Raji (cell line): ENCODE results near the gene ALPK3.

Experiments
- POLR2A ChIP-seq: IDR thresholded peaks from 2 replicates; pipeline ENCODE4 v1.6.1; 2011; ENCODE audit warnings: low read depth, low read length, control low read depth; ENCODE audit not compliant: insufficient read depth

ALPK3 gene

DNA sequence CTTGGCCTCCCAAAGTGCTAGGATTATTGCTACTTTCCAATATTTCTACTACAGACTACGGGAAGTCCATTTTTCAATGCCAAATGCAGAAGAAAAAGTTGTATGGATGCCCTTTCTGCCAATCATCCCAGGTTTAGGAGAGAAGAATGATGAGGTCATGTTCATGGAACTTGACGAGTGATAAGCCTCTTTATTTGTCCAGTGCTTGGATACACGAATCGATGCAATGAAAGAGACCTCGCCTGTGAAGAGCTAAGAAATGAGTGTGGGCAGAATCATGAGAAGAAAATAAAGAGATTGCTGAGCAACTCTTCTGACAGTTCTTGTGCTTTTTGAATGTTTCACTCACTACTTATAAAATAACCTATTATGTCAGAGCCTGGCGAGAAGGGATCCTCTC, 66.3 kb downstream of the ALPK3 start:
- no peak for TF ChIP-seq POLR2A

GRCh38 chr15:84883916-84884781, 67.0 kb downstream of the ALPK3 start, which contains the start of gene SLC28A1:
TSS of gene SLC28A1 (plus strand) at chr15:84884662. CDS start at chr15:84887761, 3,099 bp downstream.
- no peak for TF ChIP-seq POLR2A

DNA sequence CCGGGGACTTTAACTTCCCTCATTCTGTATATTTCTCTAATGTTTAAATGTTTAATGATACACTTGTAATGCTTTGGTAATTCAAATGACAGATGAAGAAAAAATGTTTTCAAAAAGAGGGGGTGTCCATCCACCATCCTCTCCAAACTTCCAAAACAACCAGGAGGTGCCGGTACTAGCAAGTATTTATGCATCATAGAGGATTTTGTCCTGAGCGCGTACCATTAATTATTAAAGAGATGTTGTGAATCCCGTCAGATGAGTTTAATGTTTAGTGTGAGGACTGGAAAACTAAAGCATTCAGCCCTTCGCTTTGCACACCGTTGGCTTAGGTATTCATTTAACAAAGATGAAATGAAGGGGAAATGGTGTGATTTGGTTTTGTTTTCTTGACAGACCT, 68.6 kb downstream of the ALPK3 start:
- TF ChIP-seq POLR2A, result no peak

- no peak for TF ChIP-seq POLR2A
These were observed 69.2 kb downstream of the ALPK3 start for GRCh38 chr15:84886211-84886983.

- TF ChIP-seq POLR2A, result no peak
These were observed 69.8 kb downstream of the ALPK3 start for GRCh38 chr15:84886984-84887299.

DNA sequence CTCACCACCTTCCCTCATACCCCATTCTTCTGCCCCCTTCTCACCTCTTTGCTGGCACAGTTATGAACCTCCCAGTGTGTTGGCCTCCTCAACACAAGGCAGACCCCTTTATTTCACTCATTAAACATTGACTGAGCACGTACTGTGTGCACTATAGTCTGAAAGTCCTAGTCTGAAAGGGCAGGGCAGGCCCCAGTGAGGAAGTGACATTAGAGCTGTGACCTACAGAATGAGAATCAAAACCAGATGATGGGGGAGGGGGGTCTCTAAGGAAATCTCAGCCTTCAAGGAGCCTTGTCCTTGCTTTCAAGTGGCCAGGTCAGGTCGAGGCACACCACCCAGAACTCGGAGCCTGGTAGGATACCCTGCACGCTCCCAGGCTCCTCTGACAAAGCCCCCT, 70.8 kb downstream of the ALPK3 start:
- no peak for TF ChIP-seq POLR2A

DNA sequence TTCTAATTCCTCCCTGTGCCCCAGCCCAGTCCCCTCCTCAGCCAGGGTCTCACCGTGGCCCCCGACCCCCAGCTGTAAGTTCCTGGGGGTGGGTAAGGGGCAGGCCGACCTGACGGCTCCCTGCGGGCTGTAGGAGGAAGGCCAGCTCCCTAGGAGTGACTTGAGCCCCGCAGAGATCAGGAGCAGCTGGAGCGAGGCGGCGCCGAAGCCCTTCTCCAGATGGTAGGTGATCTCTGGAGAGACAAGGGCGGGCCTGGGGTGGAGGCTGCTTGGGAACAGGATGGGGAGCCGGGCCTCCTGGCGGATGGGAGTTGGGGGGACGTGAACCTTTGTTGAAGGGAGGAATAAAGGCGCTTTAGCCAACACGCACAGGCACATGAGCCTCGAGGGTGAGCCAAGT, 71.5 kb downstream of the ALPK3 start:
- TF ChIP-seq POLR2A, result no peak

GRCh38 chr15:84889313-84889990, 72.3 kb downstream of the ALPK3 start:
- TF ChIP-seq POLR2A, result no peak

- TF ChIP-seq POLR2A, result no peak
These were observed 73.0 kb downstream of the ALPK3 start for GRCh38 chr15:84889991-84890669.

DNA sequence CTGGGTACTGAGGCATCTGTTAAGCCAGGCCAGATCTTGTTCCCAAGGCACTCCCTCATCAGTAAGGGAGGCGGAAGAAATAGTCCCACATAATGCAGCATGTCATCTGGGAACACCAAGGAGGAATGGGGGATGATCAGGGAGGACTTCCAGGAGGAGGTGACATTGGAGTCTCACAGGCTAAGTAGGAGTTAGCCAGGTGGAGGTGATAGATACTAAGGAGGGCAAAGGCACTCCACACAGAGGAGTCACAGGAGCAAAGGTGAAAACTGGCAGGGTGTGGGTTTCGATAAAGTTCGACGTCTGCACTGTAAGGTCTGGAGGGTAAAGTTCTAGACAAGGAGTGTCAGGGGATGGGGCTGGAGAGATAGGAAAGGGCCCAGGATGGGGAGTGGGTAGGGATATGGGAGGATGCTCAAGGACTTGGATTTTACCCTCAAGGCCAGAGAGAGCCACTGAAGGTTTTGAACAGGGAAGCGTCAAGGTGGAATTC, 73.6 kb downstream of the ALPK3 start:
- TF ChIP-seq POLR2A, result no peak

- no peak for TF ChIP-seq POLR2A
These were observed 74.2 kb downstream of the ALPK3 start for GRCh38 chr15:84891339-84891738.

DNA sequence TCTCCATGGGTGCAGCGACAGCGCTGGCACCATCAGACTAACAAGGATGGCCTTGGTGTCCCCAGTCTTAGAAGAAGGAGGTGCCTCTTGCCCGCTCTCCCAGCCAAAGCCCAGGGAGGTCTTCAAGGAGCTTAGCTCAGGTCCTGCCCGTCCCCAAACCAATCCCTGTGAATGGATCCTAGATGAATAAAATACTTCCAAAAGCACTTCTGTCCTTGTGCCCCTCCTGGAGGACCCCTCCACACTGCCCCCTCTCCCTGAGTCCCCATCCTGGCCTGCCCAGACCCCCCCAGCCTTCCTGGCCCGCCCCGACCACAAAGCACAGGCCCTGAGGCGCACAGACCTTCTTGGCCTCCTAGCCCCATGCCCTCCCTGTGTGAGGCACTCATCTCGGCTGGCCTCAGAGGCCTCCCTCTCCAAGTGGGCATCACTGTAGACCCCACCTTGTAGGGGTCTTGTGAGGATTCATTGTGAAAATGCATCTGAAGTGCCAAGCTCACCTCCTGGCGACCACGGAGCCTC, 75.7 kb downstream of the ALPK3 start:
- TF ChIP-seq POLR2A, result no peak

GRCh38 chr15:84893607-84894006, 76.5 kb downstream of the ALPK3 start:
- TF ChIP-seq POLR2A, result no peak

DNA sequence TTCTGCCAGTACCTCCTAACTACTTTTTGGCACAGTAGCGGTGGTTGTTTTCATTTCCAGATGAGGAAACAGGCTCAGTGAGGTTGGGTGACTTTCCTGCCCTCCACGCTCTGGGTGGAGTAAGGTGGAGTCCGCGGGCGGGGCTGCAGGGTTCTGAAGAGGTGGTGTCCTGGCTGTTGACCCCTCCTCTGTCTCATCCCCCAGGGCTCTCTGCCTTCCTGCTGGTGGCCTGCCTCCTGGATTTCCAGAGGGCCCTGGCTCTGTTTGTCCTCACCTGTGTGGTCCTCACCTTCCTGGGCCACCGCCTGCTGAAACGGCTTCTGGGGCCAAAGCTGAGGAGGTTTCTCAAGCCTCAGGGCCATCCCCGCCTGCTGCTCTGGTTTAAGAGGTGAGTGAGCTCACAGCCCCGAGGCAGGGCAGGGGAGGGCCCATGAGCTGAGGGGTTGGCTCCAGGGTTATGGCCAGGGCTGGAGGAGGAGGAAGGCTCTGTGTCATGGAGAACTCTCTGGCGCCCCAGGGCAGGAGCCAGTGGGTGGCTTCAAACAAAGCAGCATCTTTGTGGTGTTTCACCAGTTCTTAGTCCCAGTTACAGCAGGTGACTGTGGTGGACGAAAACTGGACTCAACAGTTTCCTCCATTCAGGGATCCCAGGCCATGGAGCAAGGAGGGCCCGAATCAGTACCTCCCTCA, 77.7 kb downstream of the ALPK3 start:
- no peak for TF ChIP-seq POLR2A
